ENCODE data around the gene DUSP8.

DNA sequence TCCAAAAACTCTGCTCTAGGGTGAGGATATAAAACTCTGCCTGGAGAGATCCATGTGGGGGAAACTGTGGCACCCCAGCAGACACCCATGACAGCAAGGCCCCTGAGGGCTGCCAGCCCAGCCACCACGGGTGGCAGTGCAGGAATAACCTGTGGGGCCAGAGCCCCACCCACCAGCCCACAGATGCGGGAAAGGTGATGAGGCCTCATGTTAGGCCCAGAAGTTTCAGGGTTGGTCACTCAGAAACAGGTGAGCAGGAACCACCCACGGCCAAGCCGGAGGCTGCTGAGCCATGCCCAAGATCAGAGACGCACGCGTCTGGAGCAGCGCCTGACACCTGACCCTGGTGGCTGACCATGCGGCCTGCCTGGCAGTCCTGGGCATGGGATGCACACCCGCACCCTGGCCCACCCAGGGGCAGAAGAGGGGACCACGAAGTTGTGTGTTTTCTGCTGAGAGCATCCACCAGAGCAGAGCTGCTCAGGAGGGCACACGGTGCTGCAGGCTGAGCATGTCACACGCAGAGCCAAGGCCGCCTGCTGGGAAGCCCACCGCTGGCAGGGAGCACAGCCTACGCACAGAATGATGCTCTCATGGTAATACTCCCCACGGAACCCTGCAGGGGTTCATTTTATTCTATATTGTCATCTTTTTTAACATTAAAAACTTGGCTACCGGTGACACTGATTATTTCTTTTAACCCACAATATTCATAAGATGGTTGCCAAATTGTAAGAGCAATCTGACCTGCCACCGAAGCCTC lies 41.2 kb downstream of the DUSP8 start:
- no peak for TF ChIP-seq EZH2phosphoT487 (conservative IDR thresholded peaks at IDR 0.05; ENCODE audit: low read length)
- TF ChIP-seq, protein P1, sequence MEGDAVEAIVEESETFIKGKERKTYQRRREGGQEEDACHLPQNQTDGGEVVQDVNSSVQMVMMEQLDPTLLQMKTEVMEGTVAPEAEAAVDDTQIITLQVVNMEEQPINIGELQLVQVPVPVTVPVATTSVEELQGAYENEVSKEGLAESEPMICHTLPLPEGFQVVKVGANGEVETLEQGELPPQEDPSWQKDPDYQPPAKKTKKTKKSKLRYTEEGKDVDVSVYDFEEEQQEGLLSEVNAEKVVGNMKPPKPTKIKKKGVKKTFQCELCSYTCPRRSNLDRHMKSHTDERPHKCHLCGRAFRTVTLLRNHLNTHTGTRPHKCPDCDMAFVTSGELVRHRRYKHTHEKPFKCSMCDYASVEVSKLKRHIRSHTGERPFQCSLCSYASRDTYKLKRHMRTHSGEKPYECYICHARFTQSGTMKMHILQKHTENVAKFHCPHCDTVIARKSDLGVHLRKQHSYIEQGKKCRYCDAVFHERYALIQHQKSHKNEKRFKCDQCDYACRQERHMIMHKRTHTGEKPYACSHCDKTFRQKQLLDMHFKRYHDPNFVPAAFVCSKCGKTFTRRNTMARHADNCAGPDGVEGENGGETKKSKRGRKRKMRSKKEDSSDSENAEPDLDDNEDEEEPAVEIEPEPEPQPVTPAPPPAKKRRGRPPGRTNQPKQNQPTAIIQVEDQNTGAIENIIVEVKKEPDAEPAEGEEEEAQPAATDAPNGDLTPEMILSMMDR (IDR thresholded peaks at IDR 0.05; ENCODE audit: insufficient read depth, low read length, poor library complexity, severe bottlenecking) = no peak

All from SU-DHL-6 (cell line).